Mesenchymal stem cell (in vitro differentiated cells and primary cell): ENCODE data around the gene SVOP.
A peak's percentile ranks its signal among the peaks of the same experiment; 100 is the strongest.

Source experiments
- DNase-seq: peaks from one replicate; pipeline ENCODE4 v3.0.0-alpha.2; 2013
- H2AFZ ChIP-seq: one replicate; pipeline ENCODE4 v1.6.1; 2013; ENCODE audit warnings: low read depth, mild to moderate bottlenecking, control low read depth, inconsistent platforms, low read length, moderate library complexity
- H2AK5ac ChIP-seq: 2 replicates; pipeline ENCODE4 v1.6.1; 2013; ENCODE audit warnings: low read length, moderate library complexity, mild to moderate bottlenecking, inconsistent platforms; ENCODE audit not compliant: severe bottlenecking
- H2BK120ac ChIP-seq: one replicate; pipeline ENCODE4 v1.6.1; 2013; ENCODE audit warnings: low read depth, mild to moderate bottlenecking, inconsistent platforms, low read length, moderate library complexity
- H2BK12ac ChIP-seq, 2 experiments: one replicate each; pipeline ENCODE4 v1.6.1; 2013; ENCODE audit warnings: inconsistent platforms in 2 of 2, low read length in 2 of 2, mild to moderate bottlenecking in 2 of 2, moderate library complexity in 2 of 2, control low read depth in 1 of 2
- H2BK15ac ChIP-seq: one replicate; pipeline ENCODE4 v1.6.1; 2013; ENCODE audit warnings: mild to moderate bottlenecking, low read depth, inconsistent platforms; ENCODE audit not compliant: poor library complexity, severe bottlenecking
- H2BK5ac ChIP-seq: 2 replicates; pipeline ENCODE4 v1.6.1; 2013; ENCODE audit warnings: low read depth, mild to moderate bottlenecking, low read length, control low read depth, inconsistent platforms; ENCODE audit not compliant: poor library complexity, severe bottlenecking
- H3K14ac ChIP-seq, 2 experiments: one replicate each; pipeline ENCODE4 v1.6.1; 2013; ENCODE audit warnings: inconsistent platforms in 2 of 2, low read length in 2 of 2, control low read depth in 1 of 2, mild to moderate bottlenecking in 1 of 2, moderate library complexity in 1 of 2
- H3K18ac ChIP-seq, 2 experiments: one replicate each; pipeline ENCODE4 v1.6.1; 2013; ENCODE audit warnings: inconsistent platforms in 2 of 2, low read length in 2 of 2, control low read depth in 1 of 2, low read depth in 1 of 2, mild to moderate bottlenecking in 1 of 2
- H3K23ac ChIP-seq, 2 experiments: one replicate each; pipeline ENCODE4 v1.6.1; 2013; ENCODE audit warnings: inconsistent platforms in 2 of 2, low read length in 2 of 2, mild to moderate bottlenecking in 2 of 2, moderate library complexity in 2 of 2, control low read depth in 1 of 2
- H3K27ac ChIP-seq: 2 replicates; pipeline ENCODE4 v1.5.1; 2013; ENCODE audit warnings: mild to moderate bottlenecking, moderate library complexity, low read length, control low read depth, inconsistent platforms; ENCODE audit not compliant: poor library complexity, severe bottlenecking
- H3K27me3 ChIP-seq, 2 experiments: 2 replicates each; pipeline versions ENCODE4 v1.6.1 to v1.7.0; 2013; ENCODE audit warnings: low read length in 2 of 2, mild to moderate bottlenecking in 2 of 2, moderate library complexity in 2 of 2, control low read depth in 1 of 2, inconsistent platforms in 1 of 2; ENCODE audit not compliant: control insufficient read depth in 1 of 2, insufficient read depth in 1 of 2
- H3K36me3 ChIP-seq, 2 experiments: 2 replicates each; pipeline versions ENCODE4 v1.6.1 to v1.7.0; 2013; ENCODE audit warnings: low read length in 2 of 2, control low read depth in 1 of 2, inconsistent platforms in 1 of 2, low read depth in 1 of 2, mild to moderate bottlenecking in 1 of 2; ENCODE audit not compliant: insufficient read depth in 2 of 2, control insufficient read depth in 1 of 2
- H3K4ac ChIP-seq, 2 experiments: one replicate each; pipeline ENCODE4 v1.6.1; 2013; ENCODE audit warnings: inconsistent platforms in 2 of 2, low read length in 2 of 2, mild to moderate bottlenecking in 2 of 2, moderate library complexity in 2 of 2, control low read depth in 1 of 2, low read depth in 1 of 2
- H3K4me1 ChIP-seq: 2 replicates; pipeline ENCODE4 v1.6.1; 2013; ENCODE audit warnings: low read depth, low read length, control low read depth; ENCODE audit not compliant: control insufficient read depth, insufficient read depth
- H3K4me2 ChIP-seq: 2 replicates; pipeline ENCODE4 v1.6.1; 2013; ENCODE audit warnings: low read length, mild to moderate bottlenecking, inconsistent platforms; ENCODE audit not compliant: poor library complexity, severe bottlenecking
- H3K4me3 ChIP-seq, 2 experiments: 2 replicates each; pipeline versions ENCODE4 v1.5.1 to v1.7.0; 2013; ENCODE audit warnings: low read length in 2 of 2, mild to moderate bottlenecking in 2 of 2, control low read depth in 1 of 2, low read depth in 1 of 2; ENCODE audit not compliant: insufficient read depth in 1 of 2
- H3K79me1 ChIP-seq: replicated peaks from 2 replicates; pipeline ENCODE4 v1.6.1; 2013; ENCODE audit warnings: mild to moderate bottlenecking, control low read depth, low read length, inconsistent platforms; ENCODE audit not compliant: poor library complexity, severe bottlenecking
- H3K9ac ChIP-seq: 2 replicates; pipeline ENCODE4 v1.7.0; 2013; ENCODE audit warnings: mild to moderate bottlenecking, low read length, moderate library complexity
- H3K9me3 ChIP-seq: 2 replicates; pipeline ENCODE4 v1.7.0; 2013; ENCODE audit warnings: mild to moderate bottlenecking, low read length; ENCODE audit not compliant: control insufficient read depth
- H4K8ac ChIP-seq: one replicate; pipeline ENCODE4 v1.6.1; 2013; ENCODE audit warnings: inconsistent platforms, mild to moderate bottlenecking, low read length, moderate library complexity
- H4K91ac ChIP-seq: one replicate; pipeline ENCODE4 v1.6.1; 2013; ENCODE audit warnings: mild to moderate bottlenecking, low read length, inconsistent platforms
- WGBS: methylation state at CpG from one replicate; pipeline ENCODE4 v1.1.7; 2013; ENCODE audit warnings: mixed read lengths; 5-methylcytosine and 5-hydroxymethylcytosine counted together

SVOP gene

DNA sequence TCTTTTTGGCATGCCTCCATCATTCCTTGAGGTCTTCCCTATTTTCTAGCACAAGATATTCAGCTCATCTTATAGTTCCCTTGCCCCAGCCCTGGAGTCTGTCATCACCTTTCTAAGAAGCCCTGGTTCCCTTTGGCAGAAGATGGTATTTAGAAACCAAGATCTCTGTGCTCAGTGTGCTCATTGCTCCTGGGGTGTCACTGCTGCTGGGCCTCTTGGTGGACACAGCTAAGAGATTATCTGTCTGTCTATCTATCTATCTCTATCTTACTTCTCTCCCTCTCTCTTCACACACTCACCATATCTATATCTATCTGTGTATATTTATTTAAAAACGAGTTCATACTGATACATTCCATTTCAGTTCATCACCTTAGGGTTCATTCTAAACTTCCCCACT, 73.8 kb downstream of the SVOP start:
- H3K4ac ChIP-seq, result no peak overlapping the region
- peaks cover 4% of the 10 kb centered on the region for H3K4me1 ChIP-seq
- DNase-seq, result no peak
- peaks cover 20% of the 10 kb centered on the region for H3K9me3 ChIP-seq
- no peak overlapping the region for H3K23ac ChIP-seq
- 63% methylated on average over 1 of the region's 1 CpG for WGBS
- H2AK5ac ChIP-seq, result no peak overlapping the region
- no peak overlapping the region for H2AFZ ChIP-seq
- H4K8ac ChIP-seq, result no peak overlapping the region
- no peak overlapping the region for H3K4me3 ChIP-seq
- H3K79me1 ChIP-seq, result no peaks in the 10 kb centered on the region
- H3K9ac ChIP-seq, result no peak overlapping the region
- H2BK12ac ChIP-seq, result no peak overlapping the region
- no peak overlapping the region for H3K27ac ChIP-seq
- no peak overlapping the region for H2BK15ac ChIP-seq
- no peak overlapping the region for H2BK5ac ChIP-seq
- peaks cover 3% of the 10 kb centered on the region in 2 experiments for H3K27me3 ChIP-seq
- H3K14ac ChIP-seq, result no peak overlapping the region
- H4K91ac ChIP-seq, result no peak overlapping the region
- no peak overlapping the region for H2BK120ac ChIP-seq
- H3K36me3 ChIP-seq, result no peaks in the 10 kb centered on the region
- H3K18ac ChIP-seq, result no peak overlapping the region
- no peak overlapping the region for H3K4me2 ChIP-seq

DNA sequence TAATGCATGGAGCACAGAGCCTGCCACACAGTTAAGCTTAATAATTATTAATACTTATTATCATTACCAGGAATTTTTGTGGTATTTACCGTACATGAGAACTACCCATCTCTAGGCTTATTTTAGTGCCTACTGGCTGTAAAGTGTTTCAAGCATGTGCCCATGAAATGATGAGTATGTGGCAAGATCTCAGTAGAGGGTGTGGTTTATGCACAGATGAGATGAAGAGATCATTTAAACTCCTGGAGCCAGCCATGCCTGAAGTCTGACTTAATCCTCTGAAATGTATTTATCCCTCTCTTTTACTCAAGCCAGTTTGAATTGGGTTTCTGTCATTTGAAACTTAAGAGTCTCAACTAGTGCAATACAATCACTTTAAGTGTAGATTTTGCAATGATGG, 80.7 kb downstream of the SVOP start:
- Histone ChIP-seq H3K4me2 (no peak overlapping the region), H2AK5ac (no peak overlapping the region), H3K14ac (no peak overlapping the region), H3K27ac (no peak overlapping the region), H2BK120ac (no peak overlapping the region), H3K23ac (no peak overlapping the region), H3K18ac (no peak overlapping the region), H4K91ac (no peak overlapping the region), H4K8ac (no peak overlapping the region), H3K79me1 (no peaks in the 10 kb centered on the region), H3K4ac (no peak overlapping the region), H3K4me1 (no peaks in the 10 kb centered on the region), H3K4me3 (no peak overlapping the region), H2BK12ac (no peak overlapping the region), H2BK15ac (no peak overlapping the region), H2BK5ac (no peak overlapping the region), H3K9ac (no peak overlapping the region), H3K36me3 (no peaks in the 10 kb centered on the region), H2AFZ (no peak overlapping the region), H3K27me3 (peaks cover 30 to 46% of the 10 kb centered on the region in 2 experiments), H3K9me3 (no peaks in the 10 kb centered on the region)
- no peak for DNase-seq
- WGBS, result 67% methylated on average over 1 of the region's 1 CpG

DNA sequence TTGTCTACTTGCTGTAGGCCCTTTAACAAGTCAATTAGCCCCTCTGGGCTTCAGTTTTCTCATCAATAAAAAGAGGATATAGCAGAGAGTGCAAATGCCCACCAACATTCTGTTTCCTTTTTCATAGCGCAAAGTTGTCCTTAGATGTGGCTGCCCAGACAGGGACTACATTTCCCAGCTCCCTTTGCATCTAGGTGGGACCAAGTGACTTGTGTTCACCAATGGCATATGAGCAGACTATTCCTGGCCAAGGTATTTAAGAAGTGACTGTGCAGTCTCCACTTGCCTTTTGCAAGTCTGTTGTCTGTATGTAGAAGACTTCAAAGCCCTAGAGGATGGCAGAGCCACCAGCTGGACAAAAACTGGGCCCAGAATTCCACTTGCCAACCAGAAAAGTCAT, 81.3 kb downstream of the SVOP start:
- Histone ChIP-seq H2BK5ac (no peak overlapping the region), H3K4me1 (no peaks in the 10 kb centered on the region), H3K9me3 (no peaks in the 10 kb centered on the region), H3K9ac (no peak overlapping the region), H2BK15ac (no peak overlapping the region), H3K27me3 (peaks cover 30 to 46% of the 10 kb centered on the region in 2 experiments), H2AFZ (no peak overlapping the region), H4K8ac (no peak overlapping the region), H3K4ac (no peak overlapping the region), H3K36me3 (no peaks in the 10 kb centered on the region), H2AK5ac (no peak overlapping the region), H3K27ac (no peak overlapping the region), H3K18ac (no peak overlapping the region), H4K91ac (no peak overlapping the region), H3K14ac (no peak overlapping the region), H3K23ac (no peak overlapping the region), H3K4me2 (no peak overlapping the region), H3K79me1 (no peaks in the 10 kb centered on the region), H2BK120ac (no peak overlapping the region), H2BK12ac (no peak overlapping the region), H3K4me3 (no peak overlapping the region)
- peak; percentile 28 for DNase-seq
- 76% methylated on average over 1 of the region's 1 CpG for WGBS

DNA sequence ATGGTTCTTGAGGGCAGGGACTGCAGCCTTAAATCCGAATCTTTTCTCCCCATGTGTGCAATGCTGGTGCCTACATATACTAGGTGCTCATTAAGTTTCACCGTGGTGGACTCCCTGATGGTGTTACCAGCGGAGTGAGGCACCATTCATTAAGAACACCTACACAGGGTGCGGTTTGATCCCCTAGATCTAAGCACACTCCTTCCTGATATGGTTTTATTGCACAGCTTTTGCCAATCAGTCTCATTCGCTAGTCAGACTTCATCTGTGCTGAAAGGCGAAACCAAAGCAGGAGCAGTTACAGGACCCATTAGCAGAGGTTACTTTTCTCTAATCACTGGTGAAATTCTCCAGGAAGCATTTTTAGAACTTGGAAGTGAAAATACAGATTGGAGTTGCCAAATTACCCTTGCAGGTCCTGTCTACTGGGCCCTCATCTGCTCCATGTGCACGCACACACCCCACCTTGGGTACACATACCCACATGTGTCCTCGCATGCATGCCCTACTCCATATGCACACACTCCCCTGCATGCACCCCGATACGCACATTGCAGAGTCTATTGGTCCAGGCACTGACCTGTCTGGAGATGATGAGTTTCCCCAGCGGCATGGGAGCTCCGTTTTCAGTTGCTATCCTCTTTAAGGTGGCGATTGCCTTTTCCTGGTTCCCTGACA, 82.5 kb downstream of the SVOP start:
- WGBS, result 86% methylated on average over 13 of the region's 13 CpGs
- no peak overlapping the region for H3K4me2 ChIP-seq
- H3K23ac ChIP-seq, result no peak overlapping the region
- H3K27me3 ChIP-seq, result peaks cover 35 to 46% of the 10 kb centered on the region in 2 experiments
- no peaks in the 10 kb centered on the region for H3K79me1 ChIP-seq
- H3K27ac ChIP-seq, result no peak overlapping the region
- H3K4me1 ChIP-seq, result no peaks in the 10 kb centered on the region
- H2BK120ac ChIP-seq, result no peak overlapping the region
- H3K36me3 ChIP-seq, result no peaks in the 10 kb centered on the region
- no peak overlapping the region for H3K4me3 ChIP-seq
- H2AK5ac ChIP-seq, result no peak overlapping the region
- no peak overlapping the region for H3K4ac ChIP-seq
- H2BK5ac ChIP-seq, result no peak overlapping the region
- no peak overlapping the region for H2AFZ ChIP-seq
- H2BK15ac ChIP-seq, result no peak overlapping the region
- H3K14ac ChIP-seq, result no peak overlapping the region
- H3K18ac ChIP-seq, result no peak overlapping the region
- no peak overlapping the region for H3K9ac ChIP-seq
- H4K91ac ChIP-seq, result no peak overlapping the region
- DNase-seq, result no peak
- no peak overlapping the region for H4K8ac ChIP-seq
- no peak overlapping the region for H2BK12ac ChIP-seq
- H3K9me3 ChIP-seq, result no peaks in the 10 kb centered on the region
